ENCODE data around the gene INTS4.
"Not testable (repeated sequence)": the region's sequence is repeated elsewhere in the genome, so short reads cannot be mapped to it uniquely, and the experiment has no call there.

DNA sequence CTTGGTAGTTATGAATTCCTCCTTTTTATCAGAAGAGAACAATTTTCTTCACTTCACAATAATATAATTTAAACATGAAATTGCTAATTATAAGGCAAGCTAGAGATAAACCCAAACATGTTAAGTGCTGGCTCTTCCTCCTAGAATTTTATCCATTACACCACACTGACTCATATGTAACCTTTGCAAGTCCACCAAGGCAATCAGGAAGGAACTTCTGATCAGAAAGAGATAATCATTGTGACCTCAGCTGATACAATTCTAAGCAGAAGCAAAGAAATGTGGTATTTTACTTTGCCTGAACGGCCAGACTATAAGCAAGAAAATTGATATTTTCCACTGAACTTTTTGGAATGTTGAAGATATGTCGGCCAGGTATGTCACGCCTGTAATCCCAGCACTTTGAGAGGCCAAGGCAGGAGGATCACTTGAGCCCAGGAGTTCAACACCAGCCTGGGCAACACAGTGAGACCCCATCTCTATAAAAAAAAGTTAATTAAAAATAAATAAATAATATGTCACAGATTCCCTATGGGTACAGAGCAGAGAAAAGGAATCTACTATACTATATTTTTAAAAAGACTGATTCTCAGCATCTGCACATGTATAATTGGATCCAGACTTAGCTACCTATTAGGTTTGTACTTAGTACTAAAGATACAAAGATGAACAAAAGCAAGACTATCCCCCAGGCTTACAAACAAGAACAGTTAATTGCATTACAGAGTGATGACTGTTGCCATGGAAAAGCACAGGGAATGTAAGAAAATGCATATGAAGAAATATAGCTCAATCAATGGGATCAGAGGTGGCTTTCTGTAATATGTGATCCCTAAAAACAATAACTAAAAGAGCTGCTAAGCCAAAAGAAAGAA lies 63.9 kb downstream of the INTS4 start:
- TF ChIP-seq, protein P1, sequence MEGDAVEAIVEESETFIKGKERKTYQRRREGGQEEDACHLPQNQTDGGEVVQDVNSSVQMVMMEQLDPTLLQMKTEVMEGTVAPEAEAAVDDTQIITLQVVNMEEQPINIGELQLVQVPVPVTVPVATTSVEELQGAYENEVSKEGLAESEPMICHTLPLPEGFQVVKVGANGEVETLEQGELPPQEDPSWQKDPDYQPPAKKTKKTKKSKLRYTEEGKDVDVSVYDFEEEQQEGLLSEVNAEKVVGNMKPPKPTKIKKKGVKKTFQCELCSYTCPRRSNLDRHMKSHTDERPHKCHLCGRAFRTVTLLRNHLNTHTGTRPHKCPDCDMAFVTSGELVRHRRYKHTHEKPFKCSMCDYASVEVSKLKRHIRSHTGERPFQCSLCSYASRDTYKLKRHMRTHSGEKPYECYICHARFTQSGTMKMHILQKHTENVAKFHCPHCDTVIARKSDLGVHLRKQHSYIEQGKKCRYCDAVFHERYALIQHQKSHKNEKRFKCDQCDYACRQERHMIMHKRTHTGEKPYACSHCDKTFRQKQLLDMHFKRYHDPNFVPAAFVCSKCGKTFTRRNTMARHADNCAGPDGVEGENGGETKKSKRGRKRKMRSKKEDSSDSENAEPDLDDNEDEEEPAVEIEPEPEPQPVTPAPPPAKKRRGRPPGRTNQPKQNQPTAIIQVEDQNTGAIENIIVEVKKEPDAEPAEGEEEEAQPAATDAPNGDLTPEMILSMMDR (IDR thresholded peaks at IDR 0.05): not testable (repeated sequence)
- not testable (repeated sequence) for TF ChIP-seq POLR2A, POLR2AphosphoS5, EP300 (IDR thresholded peaks at IDR 0.05)
